K562 (cell line): ENCODE results near the gene ALDH6A1. TPM values are rescaled to one million over a fixed set of nuclear protein-coding genes. Genes with fewer than 3 reads are reported as not detected.

Experiments
- polyA plus RNA-seq, 8 experiments: library from polyadenylated mRNA; depleted of rRNA in 4 of 8; stranded (reverse) in 5 of 8; unstranded in 3 of 8; fragments of >200 nt; fragmentation: Nextera tagmentation in 2 of 8; fragmentation: Illumina TruSeq in 1 of 8; extraction: Ambion mirVana in 2 of 8; extraction: Trizol in 1 of 8; gene quantifications; 2 replicates each; pipeline versions ENCODE4 v1.2.1 to v1.2.3, GENCODE V29; 2011 to 2014; ENCODE audit warnings: inconsistent platforms in 1 of 8, missing spikeins in 1 of 8
- total RNA-seq, 7 experiments: library from RNA; depleted of rRNA in 6 of 7; stranded (reverse); fragments of >200 nt in 6 of 7; fragmentation: Illumina TruSeq in 2 of 7; extraction: Trizol in 2 of 7; gene quantifications; 2 replicates each; pipeline versions ENCODE4 v1.2.1 to v1.2.3, GENCODE V29; 2011 to 2021; ENCODE audit warnings: low replicate concordance in 1 of 7

Gene ALDH6A1
- total and polyA plus RNA-seq, 9 of the 15 experiments (the other 6 are each of a cell fraction or from before 2014, with no cell fraction given), result 3.1 to 11.5 (median 4.6) TPM

Other genes with a start within 250 kb of the ALDH6A1 start
Only the 7 nearest of the 9 such genes appear.
- gene ZNF410, start 197.6 kb downstream of the ALDH6A1 start, total RNA-seq (2014; rRNA removed), result 25.9 and 26.2 TPM in 2 replicates
- 42.0 and 46.1 TPM in 2 replicates for gene ZNF410, start 197.6 kb downstream of the ALDH6A1 start, total RNA-seq (2014; rRNA removed; fragmentation: Illumina TruSeq; extraction: Trizol)
- gene ZNF410, start 197.6 kb downstream of the ALDH6A1 start, total RNA-seq (2015; rRNA removed; fragmentation: Illumina TruSeq; extraction: Trizol), result 35.9 and 38.7 TPM in 2 replicates
- 28.2 and 30.0 TPM in 2 replicates for gene ZNF410, start 197.6 kb downstream of the ALDH6A1 start, total RNA-seq (2021)
- gene ZNF410, start 197.6 kb downstream of the ALDH6A1 start, polyA plus RNA-seq (2011; rRNA removed), result 30.1 and 44.4 TPM in 2 replicates
- gene ZNF410, start 197.6 kb downstream of the ALDH6A1 start, polyA plus RNA-seq (2014; fragmentation: Illumina TruSeq; extraction: Trizol), result 35.3 and 36.9 TPM in 2 replicates
- 10 to 100 TPM; 48.6 to 64.8 TPM for gene ZNF410, start 197.6 kb downstream of the ALDH6A1 start, polyA plus RNA-seq (2014; fragmentation: Nextera tagmentation; extraction: Ambion mirVana)
- gene ZNF410, start 197.6 kb downstream of the ALDH6A1 start, polyA plus RNA-seq (2014; rRNA removed), result 20.5 and 29.1 TPM in 2 replicates
- gene FAM161B, start 134.4 kb downstream of the ALDH6A1 start, total RNA-seq (2014; rRNA removed), result 0.86 and 1.2 TPM in 2 replicates
- 0.84 and 0.93 TPM in 2 replicates for gene FAM161B, start 134.4 kb downstream of the ALDH6A1 start, total RNA-seq (2014; rRNA removed; fragmentation: Illumina TruSeq; extraction: Trizol)
- gene FAM161B, start 134.4 kb downstream of the ALDH6A1 start, total RNA-seq (2015; rRNA removed; fragmentation: Illumina TruSeq; extraction: Trizol), result 1.3 and 1.4 TPM in 2 replicates
- 0.75 and 0.83 TPM in 2 replicates for gene FAM161B, start 134.4 kb downstream of the ALDH6A1 start, total RNA-seq (2021)
- gene FAM161B, start 134.4 kb downstream of the ALDH6A1 start, polyA plus RNA-seq (2011; rRNA removed), result 0.77 and 0.89 TPM in 2 replicates
- 1.1 and 1.2 TPM in 2 replicates for gene FAM161B, start 134.4 kb downstream of the ALDH6A1 start, polyA plus RNA-seq (2014; fragmentation: Illumina TruSeq; extraction: Trizol)
- gene FAM161B, start 134.4 kb downstream of the ALDH6A1 start, polyA plus RNA-seq (2014; fragmentation: Nextera tagmentation; extraction: Ambion mirVana), result under 1 TPM; 0.15 to 0.24 TPM
- 0.80 and 0.93 TPM in 2 replicates for gene FAM161B, start 134.4 kb downstream of the ALDH6A1 start, polyA plus RNA-seq (2014; rRNA removed)
- 11.2 and 12.2 TPM in 2 replicates for gene COQ6, start 134.2 kb downstream of the ALDH6A1 start, total RNA-seq (2014; rRNA removed)
- gene COQ6, start 134.2 kb downstream of the ALDH6A1 start, total RNA-seq (2014; rRNA removed; fragmentation: Illumina TruSeq; extraction: Trizol), result 11.3 and 11.6 TPM in 2 replicates
- gene COQ6, start 134.2 kb downstream of the ALDH6A1 start, total RNA-seq (2015; rRNA removed; fragmentation: Illumina TruSeq; extraction: Trizol), result 9.8 and 10.2 TPM in 2 replicates
- 11.7 and 12.9 TPM in 2 replicates for gene COQ6, start 134.2 kb downstream of the ALDH6A1 start, total RNA-seq (2021)
- gene COQ6, start 134.2 kb downstream of the ALDH6A1 start, polyA plus RNA-seq (2011; rRNA removed), result 29.0 and 29.1 TPM in 2 replicates
- gene COQ6, start 134.2 kb downstream of the ALDH6A1 start, polyA plus RNA-seq (2014; fragmentation: Illumina TruSeq; extraction: Trizol), result 11.8 and 12.9 TPM in 2 replicates
- gene COQ6, start 134.2 kb downstream of the ALDH6A1 start, polyA plus RNA-seq (2014; fragmentation: Nextera tagmentation; extraction: Ambion mirVana), result 1 to 10 TPM; 4.3 to 7.0 TPM
- gene COQ6, start 134.2 kb downstream of the ALDH6A1 start, polyA plus RNA-seq (2014; rRNA removed), result 13.8 and 18.3 TPM in 2 replicates
- 6.4 and 9.1 TPM in 2 replicates for gene ENTPD5, start 65.2 kb downstream of the ALDH6A1 start, total RNA-seq (2014; rRNA removed)
- gene ENTPD5, start 65.2 kb downstream of the ALDH6A1 start, total RNA-seq (2014; rRNA removed; fragmentation: Illumina TruSeq; extraction: Trizol), result 10.3 and 11.8 TPM in 2 replicates
- 9.4 and 11.3 TPM in 2 replicates for gene ENTPD5, start 65.2 kb downstream of the ALDH6A1 start, total RNA-seq (2015; rRNA removed; fragmentation: Illumina TruSeq; extraction: Trizol)
- gene ENTPD5, start 65.2 kb downstream of the ALDH6A1 start, total RNA-seq (2021), result 10.3 and 10.6 TPM in 2 replicates
- gene ENTPD5, start 65.2 kb downstream of the ALDH6A1 start, polyA plus RNA-seq (2011; rRNA removed), result 15.3 and 15.8 TPM in 2 replicates
- 9.5 and 12.3 TPM in 2 replicates for gene ENTPD5, start 65.2 kb downstream of the ALDH6A1 start, polyA plus RNA-seq (2014; fragmentation: Illumina TruSeq; extraction: Trizol)
- gene ENTPD5, start 65.2 kb downstream of the ALDH6A1 start, polyA plus RNA-seq (2014; fragmentation: Nextera tagmentation; extraction: Ambion mirVana), result 1 to 10 TPM; 2.7 to 5.4 TPM
- 9.0 and 9.4 TPM in 2 replicates for gene ENTPD5, start 65.2 kb downstream of the ALDH6A1 start, polyA plus RNA-seq (2014; rRNA removed)
- gene BBOF1, start 65.1 kb downstream of the ALDH6A1 start, total RNA-seq (2014; rRNA removed), result 2.9 and 4.3 TPM in 2 replicates
- 4.3 and 4.8 TPM in 2 replicates for gene BBOF1, start 65.1 kb downstream of the ALDH6A1 start, total RNA-seq (2014; rRNA removed; fragmentation: Illumina TruSeq; extraction: Trizol)
- 3.4 and 4.9 TPM in 2 replicates for gene BBOF1, start 65.1 kb downstream of the ALDH6A1 start, total RNA-seq (2015; rRNA removed; fragmentation: Illumina TruSeq; extraction: Trizol)
- 1.4 and 1.5 TPM in 2 replicates for gene BBOF1, start 65.1 kb downstream of the ALDH6A1 start, total RNA-seq (2021)
- gene BBOF1, start 65.1 kb downstream of the ALDH6A1 start, polyA plus RNA-seq (2011; rRNA removed), result 3.4 and 4.8 TPM in 2 replicates
- 3.7 and 4.2 TPM in 2 replicates for gene BBOF1, start 65.1 kb downstream of the ALDH6A1 start, polyA plus RNA-seq (2014; fragmentation: Illumina TruSeq; extraction: Trizol)
- gene BBOF1, start 65.1 kb downstream of the ALDH6A1 start, polyA plus RNA-seq (2014; fragmentation: Nextera tagmentation; extraction: Ambion mirVana), result 1 to 10 TPM; 1.3 to 1.7 TPM
- gene BBOF1, start 65.1 kb downstream of the ALDH6A1 start, polyA plus RNA-seq (2014; rRNA removed), result 3.3 and 3.7 TPM in 2 replicates
- gene LIN52, start 503 bp upstream of the ALDH6A1 start, total RNA-seq (2014; rRNA removed), result 4.6 and 6.0 TPM in 2 replicates
- gene LIN52, start 503 bp upstream of the ALDH6A1 start, total RNA-seq (2014; rRNA removed; fragmentation: Illumina TruSeq; extraction: Trizol), result 9.2 and 9.8 TPM in 2 replicates
- gene LIN52, start 503 bp upstream of the ALDH6A1 start, total RNA-seq (2015; rRNA removed; fragmentation: Illumina TruSeq; extraction: Trizol), result 8.2 and 9.0 TPM in 2 replicates
- 4.9 and 5.5 TPM in 2 replicates for gene LIN52, start 503 bp upstream of the ALDH6A1 start, total RNA-seq (2021)
- 8.3 and 9.9 TPM in 2 replicates for gene LIN52, start 503 bp upstream of the ALDH6A1 start, polyA plus RNA-seq (2011; rRNA removed)
- gene LIN52, start 503 bp upstream of the ALDH6A1 start, polyA plus RNA-seq (2014; fragmentation: Illumina TruSeq; extraction: Trizol), result 9.3 and 10.5 TPM in 2 replicates
- gene LIN52, start 503 bp upstream of the ALDH6A1 start, polyA plus RNA-seq (2014; fragmentation: Nextera tagmentation; extraction: Ambion mirVana), result 10 to 100 TPM in 1 of 2 experiments, 1 to 10 TPM in 1; 7.3 to 11.8 TPM
- 8.3 and 9.8 TPM in 2 replicates for gene LIN52, start 503 bp upstream of the ALDH6A1 start, polyA plus RNA-seq (2014; rRNA removed)
- gene VSX2, start 155.0 kb upstream of the ALDH6A1 start, total RNA-seq (2014; rRNA removed), result not detected in 2 replicates
- not detected in 2 replicates for gene VSX2, start 155.0 kb upstream of the ALDH6A1 start, total RNA-seq (2014; rRNA removed; fragmentation: Illumina TruSeq; extraction: Trizol)
- gene VSX2, start 155.0 kb upstream of the ALDH6A1 start, total RNA-seq (2015; rRNA removed; fragmentation: Illumina TruSeq; extraction: Trizol), result not detected in 2 replicates
- gene VSX2, start 155.0 kb upstream of the ALDH6A1 start, total RNA-seq (2021), result 0.04 TPM in 1 of 2 replicates, not detected in the other
- gene VSX2, start 155.0 kb upstream of the ALDH6A1 start, polyA plus RNA-seq (2011; rRNA removed), result not detected in 2 replicates
- not detected in 2 replicates for gene VSX2, start 155.0 kb upstream of the ALDH6A1 start, polyA plus RNA-seq (2014; fragmentation: Illumina TruSeq; extraction: Trizol)
- not detected for gene VSX2, start 155.0 kb upstream of the ALDH6A1 start, polyA plus RNA-seq (2014; fragmentation: Nextera tagmentation; extraction: Ambion mirVana)
- gene VSX2, start 155.0 kb upstream of the ALDH6A1 start, polyA plus RNA-seq (2014; rRNA removed), result not detected in 2 replicates